Mucosa of descending colon (tissue), 3 donors: ENCODE measurements around the gene SPARC. TPM values are rescaled to one million over a fixed set of nuclear protein-coding genes. Genes with fewer than 3 reads are reported as not detected.
"Not testable (repeated sequence)": the region's sequence is repeated elsewhere in the genome, so short reads cannot be mapped to it uniquely, and the experiment has no call there.

Experiments used
- ATAC-seq: fragments of 200-7000 bp; cut with Tn5 transposase; one replicate; pipeline ENCODE4 v1.9.1; 2020; ENCODE audit warnings: mild to moderate bottlenecking, moderate library complexity
- DNase-seq, 3 donors: peaks; one replicate each; pipeline ENCODE4 v3.0.0-alpha.2; 2020
- H3K36me3 ChIP-seq: fragments of 200-600 bp; one replicate; pipeline ENCODE4 v1.8.0; 2021; ENCODE audit warnings: low read depth, mild to moderate bottlenecking
- H3K4me1 ChIP-seq: fragments of 200-600 bp; one replicate; pipeline ENCODE4 v1.8.0; 2021; ENCODE audit warnings: low read depth, mild to moderate bottlenecking
- H3K4me3 ChIP-seq: fragments of 200-600 bp; one replicate; pipeline ENCODE4 v1.8.0; 2021; ENCODE audit warnings: mild to moderate bottlenecking
- H3K9me3 ChIP-seq: fragments of 200-600 bp; one replicate; pipeline ENCODE4 v1.8.0; 2021; ENCODE audit warnings: mild to moderate bottlenecking
- intact Hi-C, 2 donors: fragments of 100-400 bp; cut with DNase I in 1 of 2; cut with micrococcal nuclease in 1 of 2; formaldehyde crosslinking; loops; one replicate each; pipeline versions ENCODE4 v1.11.0 to v1.11.1; 2022; cut with DNase I, micrococcal nuclease
- total RNA-seq, 3 donors: library from RNA; stranded (reverse); fragmentation: NEBNext Ultra II Directional in 2 of 3; extraction: Animal tissue kit (Norgen Biotek cat#: 25700) in 2 of 3; gene quantifications; one replicate each; pipeline versions ENCODE4 v1.2.1 to v1.2.4, GENCODE V29; 2021 to 2023
- TF ChIP-seq, protein P1 (sequence below): fragments of 200-600 bp; IDR thresholded peaks from one replicate; pipeline ENCODE4 v1.8.0; 2022; ENCODE audit warnings: antibody characterized with exemption, mild to moderate bottlenecking
- donor health status: DM: no; HTN: no; CAD: no; lungs with moderate emphysema.
- donor health status: DM: no; HTN: no; CAD: no.
- donor health status: DM: no; HTN: yes; CAD: no.

Gene SPARC
- total RNA-seq, 3 donors from 2014 or later = 78.0 to 410 (median 227) TPM

- Histone ChIP-seq H3K4me1 (no peaks in the 10 kb centered on the region), H3K36me3 (no peaks in the 10 kb centered on the region), H3K4me3 (no peak overlapping the region), H3K9me3 (no peaks in the 10 kb centered on the region)
- TF ChIP-seq, protein P1, sequence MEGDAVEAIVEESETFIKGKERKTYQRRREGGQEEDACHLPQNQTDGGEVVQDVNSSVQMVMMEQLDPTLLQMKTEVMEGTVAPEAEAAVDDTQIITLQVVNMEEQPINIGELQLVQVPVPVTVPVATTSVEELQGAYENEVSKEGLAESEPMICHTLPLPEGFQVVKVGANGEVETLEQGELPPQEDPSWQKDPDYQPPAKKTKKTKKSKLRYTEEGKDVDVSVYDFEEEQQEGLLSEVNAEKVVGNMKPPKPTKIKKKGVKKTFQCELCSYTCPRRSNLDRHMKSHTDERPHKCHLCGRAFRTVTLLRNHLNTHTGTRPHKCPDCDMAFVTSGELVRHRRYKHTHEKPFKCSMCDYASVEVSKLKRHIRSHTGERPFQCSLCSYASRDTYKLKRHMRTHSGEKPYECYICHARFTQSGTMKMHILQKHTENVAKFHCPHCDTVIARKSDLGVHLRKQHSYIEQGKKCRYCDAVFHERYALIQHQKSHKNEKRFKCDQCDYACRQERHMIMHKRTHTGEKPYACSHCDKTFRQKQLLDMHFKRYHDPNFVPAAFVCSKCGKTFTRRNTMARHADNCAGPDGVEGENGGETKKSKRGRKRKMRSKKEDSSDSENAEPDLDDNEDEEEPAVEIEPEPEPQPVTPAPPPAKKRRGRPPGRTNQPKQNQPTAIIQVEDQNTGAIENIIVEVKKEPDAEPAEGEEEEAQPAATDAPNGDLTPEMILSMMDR = no peak
- DNase-seq = no peak
- intact Hi-C loops = no loop called here
- ATAC-seq = no peak
These were observed 8.7 kb upstream of the SPARC start for GRCh38 chr5:151695464-151695863.

DNA sequence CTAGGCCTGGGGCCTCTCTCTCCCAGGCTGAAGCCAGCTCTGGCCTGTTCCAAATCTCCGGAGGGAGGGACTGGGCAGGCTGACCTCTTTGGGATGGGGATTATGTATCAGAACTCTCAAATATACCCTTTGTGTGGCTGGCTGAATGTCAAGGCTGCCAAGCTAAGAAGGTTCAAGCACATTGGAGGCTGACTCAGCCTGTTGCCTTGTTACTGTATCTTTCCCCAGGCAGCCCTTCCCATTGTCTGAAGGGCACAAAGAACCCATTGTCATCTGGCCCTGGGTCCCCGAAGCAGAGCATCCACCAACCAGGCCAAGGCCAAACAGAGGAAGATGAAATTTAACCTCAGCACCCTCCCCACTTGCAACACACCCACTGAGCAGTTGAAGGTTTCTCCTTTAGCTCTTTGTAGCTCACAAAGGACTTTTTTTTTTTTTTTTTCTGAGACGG, 7.3 kb upstream of the SPARC start:
- TF ChIP-seq, protein P1 = no peak
- no peak overlapping the region for H3K4me3 ChIP-seq

GRCh38 chr5:151692312-151692711, 5.6 kb upstream of the SPARC start:
- H3K36me3 ChIP-seq = no peaks in the 10 kb centered on the region
- H3K4me3 ChIP-seq = no peak overlapping the region
- TF ChIP-seq, protein P1 = no peak
- ATAC-seq (no peak), DNase-seq (no peak)
- intact Hi-C loops = no loop called here
- H3K9me3 ChIP-seq = no peaks in the 10 kb centered on the region
- H3K4me1 ChIP-seq = no peaks in the 10 kb centered on the region

More for the DNA sequence above, 7.3 kb upstream of the SPARC start:
- Histone ChIP-seq H3K4me1 (no peaks in the 10 kb centered on the region), H3K36me3 (no peaks in the 10 kb centered on the region), H3K9me3 (no peaks in the 10 kb centered on the region)
- no peak for DNase-seq
- intact Hi-C loops = no loop called here
- no peak for ATAC-seq

GRCh38 chr5:151691706-151692105, 5.0 kb upstream of the SPARC start:
- ATAC-seq = no peak
- no peaks in the 10 kb centered on the region for H3K4me1 ChIP-seq
- DNase-seq = no peak
- H3K9me3 ChIP-seq = no peaks in the 10 kb centered on the region
- intact Hi-C loops = no loop called here
- TF ChIP-seq, protein P1 = no peak
- no peak overlapping the region for H3K4me3 ChIP-seq
- H3K36me3 ChIP-seq = no peaks in the 10 kb centered on the region

DNA sequence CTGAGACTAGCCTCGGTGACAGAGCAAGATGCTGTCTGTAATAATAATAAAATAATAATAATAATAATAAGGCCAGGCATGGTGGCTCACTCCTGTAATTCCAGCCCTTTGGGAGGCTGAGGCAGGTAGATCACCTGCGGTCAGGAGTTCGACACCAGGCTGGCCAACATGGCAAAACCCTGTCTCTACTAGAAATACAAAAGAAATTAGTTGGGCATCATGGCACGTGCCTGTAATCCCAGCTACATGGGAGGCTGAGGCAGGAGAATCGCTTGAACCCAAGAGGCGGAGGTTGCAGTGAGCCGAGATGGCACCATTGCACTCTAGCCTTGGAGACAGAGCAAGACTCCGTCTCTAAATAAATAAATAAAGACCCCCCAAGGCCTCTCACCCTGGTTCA, 2.9 kb upstream of the SPARC start:
- H3K36me3 ChIP-seq, DNase-seq, H3K9me3 ChIP-seq, ATAC-seq, H3K4me1 ChIP-seq, intact Hi-C loops, H3K4me3 ChIP-seq: not testable (repeated sequence)

DNA sequence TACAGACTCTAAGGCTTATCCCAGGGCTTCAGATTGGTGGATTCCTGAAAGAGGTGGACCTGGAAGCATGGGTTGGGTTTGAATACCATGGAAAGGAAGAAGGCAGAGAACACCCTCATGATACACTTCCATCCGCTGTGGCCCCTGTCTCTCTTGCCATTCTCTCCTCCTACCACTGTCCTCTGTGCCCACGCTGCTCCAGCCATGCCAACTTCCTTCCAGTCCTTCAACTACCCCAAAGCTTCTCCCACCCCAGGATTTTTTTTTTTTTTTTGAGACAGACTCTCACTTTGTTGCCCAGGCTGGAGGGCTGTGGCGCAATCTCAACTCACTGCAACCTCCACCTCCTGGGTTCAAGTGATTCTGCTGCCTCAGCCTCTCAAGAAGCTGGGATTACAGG, 1.7 kb upstream of the SPARC start:
- TF ChIP-seq, protein P1 = no peak
- intact Hi-C loops = no loop called here
- Histone ChIP-seq H3K4me1 (no peaks in the 10 kb centered on the region), H3K4me3 (no peak overlapping the region), H3K9me3 (no peaks in the 10 kb centered on the region), H3K36me3 (no peaks in the 10 kb centered on the region)
- ATAC-seq (no peak), DNase-seq (no peak)
